Trophoblast cell (in vitro differentiated cells and primary cell): ENCODE data around the gene CLASRP.

Experiments
- DNase-seq, 2 donors: peaks; one replicate each; pipeline ENCODE4 v3.0.0-alpha.2; 2016
- H2AFZ ChIP-seq: 2 replicates; pipeline ENCODE4 v1.6.1; 2013; ENCODE audit warnings: low read length, moderate library complexity, mild to moderate bottlenecking; ENCODE audit not compliant: insufficient read depth, poor library complexity
- H2AK5ac ChIP-seq: 2 replicates; pipeline ENCODE4 v1.6.1; 2013; ENCODE audit warnings: mild to moderate bottlenecking, low read length
- H2BK120ac ChIP-seq: 2 replicates; pipeline ENCODE4 v1.6.1; 2013; ENCODE audit warnings: low read length, mild to moderate bottlenecking, moderate library complexity; ENCODE audit not compliant: insufficient read depth, poor library complexity
- H2BK12ac ChIP-seq: 2 replicates; pipeline ENCODE4 v1.6.1; 2013; ENCODE audit warnings: mild to moderate bottlenecking, low read length, moderate library complexity
- H2BK5ac ChIP-seq: 2 replicates; pipeline ENCODE4 v1.6.1; 2013; ENCODE audit warnings: low read length, low read depth, moderate library complexity, mild to moderate bottlenecking; ENCODE audit not compliant: poor library complexity
- H3K14ac ChIP-seq: 2 replicates; pipeline ENCODE4 v1.6.1; 2013; ENCODE audit warnings: mild to moderate bottlenecking, low read length
- H3K18ac ChIP-seq: 2 replicates; pipeline ENCODE4 v1.6.1; 2013; ENCODE audit warnings: mild to moderate bottlenecking, low read length
- H3K23ac ChIP-seq: 2 replicates; pipeline ENCODE4 v1.6.1; 2013; ENCODE audit warnings: low read length
- H3K27ac ChIP-seq: 2 replicates; pipeline ENCODE4 v1.5.1; 2013; ENCODE audit warnings: low read depth, mild to moderate bottlenecking, inconsistent platforms, low read length, moderate library complexity
- H3K27me3 ChIP-seq: 2 replicates; pipeline ENCODE4 v1.6.1; 2013; ENCODE audit warnings: inconsistent platforms, mild to moderate bottlenecking, low read length, moderate library complexity; ENCODE audit not compliant: insufficient read depth
- H3K36me3 ChIP-seq, 2 experiments: 1 replicate in 1 of 2; 2 replicates in 1 of 2; pipeline ENCODE4 v1.6.1; 2013; ENCODE audit warnings: low read length in 2 of 2, mild to moderate bottlenecking in 2 of 2, moderate library complexity in 1 of 2; ENCODE audit not compliant: insufficient read depth in 2 of 2, control insufficient read depth in 1 of 2
- H3K4ac ChIP-seq: 2 replicates; pipeline ENCODE4 v1.6.1; 2013; ENCODE audit warnings: low read depth, mild to moderate bottlenecking, low read length, moderate library complexity
- H3K4me1 ChIP-seq, 2 experiments: 1 replicate in 1 of 2; 2 replicates in 1 of 2; pipeline ENCODE4 v1.6.1; 2013; ENCODE audit warnings: low read length in 2 of 2, mild to moderate bottlenecking in 2 of 2, moderate library complexity in 1 of 2; ENCODE audit not compliant: insufficient read depth in 2 of 2, control insufficient read depth in 1 of 2
- H3K4me2 ChIP-seq: 2 replicates; pipeline ENCODE4 v1.6.1; 2013; ENCODE audit warnings: inconsistent platforms, mild to moderate bottlenecking, low read length, moderate library complexity
- H3K4me3 ChIP-seq: 2 replicates; pipeline ENCODE4 v1.5.1; 2013; ENCODE audit warnings: mild to moderate bottlenecking, low read depth, low read length, inconsistent platforms
- H3K79me1 ChIP-seq: one replicate; pipeline ENCODE4 v1.6.1; 2013; ENCODE audit warnings: low read length
- H3K79me2 ChIP-seq: 2 replicates; pipeline ENCODE4 v1.6.1; 2013; ENCODE audit warnings: low read length, mild to moderate bottlenecking; ENCODE audit not compliant: control insufficient read depth, insufficient read depth, poor library complexity
- H3K9ac ChIP-seq: 2 replicates; pipeline ENCODE4 v1.6.1; 2013; ENCODE audit warnings: mild to moderate bottlenecking, low read length
- H3K9me3 ChIP-seq: 2 replicates; pipeline ENCODE4 v1.6.1; 2013; ENCODE audit warnings: low read depth, mild to moderate bottlenecking, control low read depth, inconsistent platforms, low read length; ENCODE audit not compliant: insufficient read depth
- H4K12ac ChIP-seq: 2 replicates; pipeline ENCODE4 v1.6.1; 2013; ENCODE audit warnings: low read depth, mild to moderate bottlenecking, low read length, moderate library complexity
- H4K8ac ChIP-seq: 2 replicates; pipeline ENCODE4 v1.6.1; 2013; ENCODE audit warnings: low read depth, mild to moderate bottlenecking, low read length, moderate library complexity
- H4K91ac ChIP-seq: one replicate; pipeline ENCODE4 v1.6.1; 2013; ENCODE audit warnings: low read depth, mild to moderate bottlenecking, low read length, moderate library complexity
- WGBS: extraction: QIAGEN DNeasy Blood & Tissue Kit; methylation state at CpG from one replicate; pipeline ENCODE4 v1.1.7; 2013; ENCODE audit warnings: missing lambda C conversion rate; ENCODE audit not compliant: insufficient read length, insufficient coverage; ENCODE audit errors: extremely low coverage; 5-methylcytosine and 5-hydroxymethylcytosine counted together

Gene CLASRP

GRCh38 chr19:45078390-45079062 is 39.7 kb downstream of the CLASRP start:
- H3K9me3 ChIP-seq = peaks cover 3% of the 10 kb centered on the region
- H4K12ac ChIP-seq = peak overlapping the region; percentile 14
- no peak overlapping the region for H3K4ac ChIP-seq
- DNase-seq = no peak
- peak overlapping the region; percentile 42 for H3K9ac ChIP-seq
- H2AK5ac ChIP-seq = no peak overlapping the region
- no peaks in the 10 kb centered on the region for H3K27me3 ChIP-seq
- no CpG with 5 or more reads among the region's 10 CpGs for WGBS
- peak overlapping the region; percentile 75 for H2AFZ ChIP-seq
- H3K23ac ChIP-seq = no peak overlapping the region
- H4K91ac ChIP-seq = peak overlapping the region; percentile 45
- peaks cover 11 to 12% of the 10 kb centered on the region in 2 experiments for H3K4me1 ChIP-seq
- H3K18ac ChIP-seq = no peak overlapping the region
- no peak overlapping the region for H3K27ac ChIP-seq
- H2BK12ac ChIP-seq = no peak overlapping the region
- peak overlapping the region; percentile 64 for H3K4me2 ChIP-seq
- peak overlapping the region; percentile 89 for H4K8ac ChIP-seq
- H3K36me3 ChIP-seq = peaks cover 8 to 9% of the 10 kb centered on the region in 2 experiments
- H3K79me2 ChIP-seq = peaks cover 5% of the 10 kb centered on the region
- no peak overlapping the region for H2BK120ac ChIP-seq
- peak overlapping the region; percentile 52 for H3K14ac ChIP-seq
- H3K4me3 ChIP-seq = peak overlapping the region; percentile 94
- H3K79me1 ChIP-seq = peaks cover 8% of the 10 kb centered on the region
- H2BK5ac ChIP-seq = no peak overlapping the region

GRCh38 chr19:45079063-45079910 is 40.4 kb downstream of the CLASRP start, which contains the start of gene GEMIN7:
GEMIN7 (plus strand) TSS chr19:45079260; CDS start chr19:45090115, 10,855 bp downstream.
- H4K8ac ChIP-seq = peak within 1 kb of the TSS; percentile 98
- peaks cover 11 to 12% of the 10 kb centered on the region in 2 experiments for H3K4me1 ChIP-seq
- no peaks in the 10 kb centered on the region for H3K27me3 ChIP-seq
- peaks cover 5% of the 10 kb centered on the region for H3K79me2 ChIP-seq
- peak within 1 kb of the TSS; percentile 77 for H2BK5ac ChIP-seq
- peak within 1 kb of the TSS; percentile 90 for H3K4ac ChIP-seq
- H3K9me3 ChIP-seq = peaks cover 3% of the 10 kb centered on the region
- H3K4me2 ChIP-seq = peak within 1 kb of the TSS; percentile 64
- peak within 1 kb of the TSS; percentile 37 for H2BK120ac ChIP-seq
- no CpG with 5 or more reads among the region's 61 CpGs for WGBS
- H2AFZ ChIP-seq = peak within 1 kb of the TSS; percentile 75
- H2BK12ac ChIP-seq = no peak within 1 kb of the TSS
- peak within 1 kb of the TSS; percentile 67 for H4K91ac ChIP-seq
- H3K23ac ChIP-seq = no peak within 1 kb of the TSS
- H4K12ac ChIP-seq = peak within 1 kb of the TSS; percentile 79
- peak within 1 kb of the TSS; percentile 48 for H3K27ac ChIP-seq
- peak within 1 kb of the TSS; percentile 84 for H3K14ac ChIP-seq
- DNase-seq = peak; percentile 50 to 77
- peaks cover 8 to 9% of the 10 kb centered on the region in 2 experiments for H3K36me3 ChIP-seq
- peak within 1 kb of the TSS; percentile 94 for H3K9ac ChIP-seq
- peaks cover 8% of the 10 kb centered on the region for H3K79me1 ChIP-seq
- peak within 1 kb of the TSS; percentile 85 for H3K18ac ChIP-seq
- H3K4me3 ChIP-seq = peak within 1 kb of the TSS; percentile 94
- no peak within 1 kb of the TSS for H2AK5ac ChIP-seq

- no peak overlapping the region for H3K23ac ChIP-seq
- H3K4me1 ChIP-seq = peaks cover 11 to 12% of the 10 kb centered on the region in 2 experiments
- H2BK12ac ChIP-seq = no peak overlapping the region
- H2AK5ac ChIP-seq = no peak overlapping the region
- no CpG with 5 or more reads among the region's 6 CpGs for WGBS
- H3K79me2 ChIP-seq = peaks cover 5% of the 10 kb centered on the region
- no peak overlapping the region for H3K27ac ChIP-seq
- H3K36me3 ChIP-seq = peaks cover 8 to 9% of the 10 kb centered on the region in 2 experiments
- H3K9me3 ChIP-seq = peaks cover 3% of the 10 kb centered on the region
- H4K91ac ChIP-seq = no peak overlapping the region
- DNase-seq = peak in 1 of 2 donors; percentile 34
- H4K12ac ChIP-seq = no peak overlapping the region
- peak overlapping the region; percentile 98 for H4K8ac ChIP-seq
- H3K4me2 ChIP-seq = peak overlapping the region; percentile 64
- H3K27me3 ChIP-seq = no peaks in the 10 kb centered on the region
- H2BK120ac ChIP-seq = no peak overlapping the region
- peak overlapping the region; percentile 46 for H3K9ac ChIP-seq
- H2AFZ ChIP-seq = no peak overlapping the region
- H3K4ac ChIP-seq = peak overlapping the region; percentile 47
- H3K4me3 ChIP-seq = peak overlapping the region; percentile 94
- H3K18ac ChIP-seq = peak overlapping the region; percentile 15
- H3K79me1 ChIP-seq = peaks cover 8% of the 10 kb centered on the region
- no peak overlapping the region for H2BK5ac ChIP-seq
- no peak overlapping the region for H3K14ac ChIP-seq
Measured at GRCh38 chr19:45079911-45080370, 41.1 kb downstream of the CLASRP start.

- H3K4ac ChIP-seq = peak overlapping the region; percentile 12
- no peak overlapping the region for H2AFZ ChIP-seq
- H4K8ac ChIP-seq = no peak overlapping the region
- no peak overlapping the region for H2BK12ac ChIP-seq
- H3K18ac ChIP-seq = no peak overlapping the region
- peaks cover 8% of the 10 kb centered on the region for H3K79me1 ChIP-seq
- H2AK5ac ChIP-seq = no peak overlapping the region
- peaks cover 9 to 15% of the 10 kb centered on the region in 2 experiments for H3K36me3 ChIP-seq
- no peak overlapping the region for H3K4me3 ChIP-seq
- no peak overlapping the region for H3K9ac ChIP-seq
- no peak overlapping the region for H3K23ac ChIP-seq
- no CpG with 5 or more reads among the region's 5 CpGs for WGBS
- H3K4me1 ChIP-seq = peaks cover 4 to 5% of the 10 kb centered on the region in 2 experiments
- no peak overlapping the region for H4K91ac ChIP-seq
- H3K27ac ChIP-seq = no peak overlapping the region
- peaks cover 3% of the 10 kb centered on the region for H3K9me3 ChIP-seq
- H3K4me2 ChIP-seq = no peak overlapping the region
- H3K27me3 ChIP-seq = no peaks in the 10 kb centered on the region
- peaks cover 5% of the 10 kb centered on the region for H3K79me2 ChIP-seq
- no peak overlapping the region for H4K12ac ChIP-seq
- no peak overlapping the region for H2BK120ac ChIP-seq
- DNase-seq = no peak
- no peak overlapping the region for H3K14ac ChIP-seq
- H2BK5ac ChIP-seq = no peak overlapping the region
Measured at GRCh38 chr19:45082170-45082569, 43.3 kb downstream of the CLASRP start.
